ENCODE data around the gene NCS1.

DNA sequence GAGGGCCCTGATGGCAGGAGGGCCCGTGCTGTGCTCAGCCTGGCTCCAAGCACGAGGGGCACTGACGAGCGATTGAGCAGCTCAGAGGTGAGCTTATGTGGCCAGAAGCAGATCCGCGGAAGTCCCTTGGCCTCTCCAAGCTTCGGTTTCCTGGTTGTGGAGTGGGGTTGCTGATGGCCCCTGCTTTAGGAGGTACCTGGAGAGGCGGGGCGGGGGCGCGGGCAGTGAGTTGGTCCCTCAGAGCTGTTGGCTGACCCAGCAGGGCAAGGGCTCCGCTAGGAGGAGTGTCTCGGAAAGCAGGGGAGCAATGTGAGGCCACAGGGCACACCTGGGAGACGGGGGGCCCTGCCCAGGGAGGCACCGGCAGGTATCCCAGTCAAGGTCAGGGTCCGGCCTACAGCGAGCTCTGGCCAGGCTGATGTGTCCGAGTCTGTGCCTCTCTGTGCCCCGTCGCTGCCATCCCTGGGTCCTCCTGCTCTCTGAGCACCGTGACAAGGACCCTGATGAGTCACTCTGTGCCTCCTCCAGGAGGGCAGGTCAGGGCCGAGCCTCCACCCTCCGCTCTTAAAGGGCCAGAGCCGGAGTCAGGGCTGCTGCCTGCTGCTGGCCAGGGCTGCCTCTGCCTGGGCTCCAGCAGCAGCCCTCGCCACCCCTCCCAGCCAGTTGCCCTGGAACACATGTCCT lies 14.8 kb downstream of the NCS1 start:
- TF ChIP-seq CBX8 (IDR thresholded peaks at IDR 0.05; ENCODE audit: borderline replicate concordance, low read depth, low read length) (no peak), EZH2 (IDR thresholded peaks at IDR 0.05; ENCODE audit: low read depth, low read length, severe bottlenecking) (no peak), POLR2AphosphoS5 (IDR thresholded peaks at IDR 0.05; ENCODE audit: low read depth, low read length) (no peak), CREB1 (IDR thresholded peaks at IDR 0.05) (no peak)
- TF ChIP-seq, protein P1, sequence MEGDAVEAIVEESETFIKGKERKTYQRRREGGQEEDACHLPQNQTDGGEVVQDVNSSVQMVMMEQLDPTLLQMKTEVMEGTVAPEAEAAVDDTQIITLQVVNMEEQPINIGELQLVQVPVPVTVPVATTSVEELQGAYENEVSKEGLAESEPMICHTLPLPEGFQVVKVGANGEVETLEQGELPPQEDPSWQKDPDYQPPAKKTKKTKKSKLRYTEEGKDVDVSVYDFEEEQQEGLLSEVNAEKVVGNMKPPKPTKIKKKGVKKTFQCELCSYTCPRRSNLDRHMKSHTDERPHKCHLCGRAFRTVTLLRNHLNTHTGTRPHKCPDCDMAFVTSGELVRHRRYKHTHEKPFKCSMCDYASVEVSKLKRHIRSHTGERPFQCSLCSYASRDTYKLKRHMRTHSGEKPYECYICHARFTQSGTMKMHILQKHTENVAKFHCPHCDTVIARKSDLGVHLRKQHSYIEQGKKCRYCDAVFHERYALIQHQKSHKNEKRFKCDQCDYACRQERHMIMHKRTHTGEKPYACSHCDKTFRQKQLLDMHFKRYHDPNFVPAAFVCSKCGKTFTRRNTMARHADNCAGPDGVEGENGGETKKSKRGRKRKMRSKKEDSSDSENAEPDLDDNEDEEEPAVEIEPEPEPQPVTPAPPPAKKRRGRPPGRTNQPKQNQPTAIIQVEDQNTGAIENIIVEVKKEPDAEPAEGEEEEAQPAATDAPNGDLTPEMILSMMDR (IDR thresholded peaks at IDR 0.05; ENCODE audit: control extremely low read depth in 1 of 3, insufficient read depth in 1 of 3, low read depth in 1 of 3, low read length in 3 of 3), result no peak

All from H1 (cell line).